ENCODE data around the gene CCDC68.
"Not testable (repeated sequence)": the region's sequence is repeated elsewhere in the genome, so short reads cannot be mapped to it uniquely, and the experiment has no call there.

Gene CCDC68

DNA sequence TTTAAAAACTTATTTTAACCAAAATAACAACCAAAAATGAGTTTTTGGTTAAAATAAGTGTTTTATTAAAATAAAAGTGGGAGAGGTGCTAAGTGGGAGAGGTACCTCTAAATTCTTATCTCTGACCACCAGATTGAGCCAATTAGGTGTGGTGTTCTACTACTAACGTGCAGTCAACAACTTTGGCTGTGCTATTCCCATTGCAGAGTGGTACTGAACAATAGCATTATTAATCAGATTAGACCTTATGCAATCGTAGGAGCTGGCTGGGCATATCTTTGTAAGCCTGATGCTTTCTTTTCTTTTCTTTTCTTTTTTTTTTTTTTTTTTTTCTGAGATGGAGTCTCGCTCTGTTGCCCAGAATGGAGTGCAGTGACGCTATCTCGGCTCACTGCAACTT lies 92.1 kb downstream of the CCDC68 start:
- Mint-ChIP-seq H3K9me3 (no peaks in the 10 kb centered on the region), H3K27me3 (ENCODE audit: low read depth) (no peaks in the 10 kb centered on the region), H3K36me3 (ENCODE audit: low read depth) (no peaks in the 10 kb centered on the region), H3K4me3 (no peak overlapping the region), H3K4me1 (no peaks in the 10 kb centered on the region), H3K27ac (no peak overlapping the region)
- TF ChIP-seq, protein P1, sequence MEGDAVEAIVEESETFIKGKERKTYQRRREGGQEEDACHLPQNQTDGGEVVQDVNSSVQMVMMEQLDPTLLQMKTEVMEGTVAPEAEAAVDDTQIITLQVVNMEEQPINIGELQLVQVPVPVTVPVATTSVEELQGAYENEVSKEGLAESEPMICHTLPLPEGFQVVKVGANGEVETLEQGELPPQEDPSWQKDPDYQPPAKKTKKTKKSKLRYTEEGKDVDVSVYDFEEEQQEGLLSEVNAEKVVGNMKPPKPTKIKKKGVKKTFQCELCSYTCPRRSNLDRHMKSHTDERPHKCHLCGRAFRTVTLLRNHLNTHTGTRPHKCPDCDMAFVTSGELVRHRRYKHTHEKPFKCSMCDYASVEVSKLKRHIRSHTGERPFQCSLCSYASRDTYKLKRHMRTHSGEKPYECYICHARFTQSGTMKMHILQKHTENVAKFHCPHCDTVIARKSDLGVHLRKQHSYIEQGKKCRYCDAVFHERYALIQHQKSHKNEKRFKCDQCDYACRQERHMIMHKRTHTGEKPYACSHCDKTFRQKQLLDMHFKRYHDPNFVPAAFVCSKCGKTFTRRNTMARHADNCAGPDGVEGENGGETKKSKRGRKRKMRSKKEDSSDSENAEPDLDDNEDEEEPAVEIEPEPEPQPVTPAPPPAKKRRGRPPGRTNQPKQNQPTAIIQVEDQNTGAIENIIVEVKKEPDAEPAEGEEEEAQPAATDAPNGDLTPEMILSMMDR (IDR thresholded peaks at IDR 0.05; ENCODE audit: unreplicated experiment in 3 of 3), result no peak

DNA sequence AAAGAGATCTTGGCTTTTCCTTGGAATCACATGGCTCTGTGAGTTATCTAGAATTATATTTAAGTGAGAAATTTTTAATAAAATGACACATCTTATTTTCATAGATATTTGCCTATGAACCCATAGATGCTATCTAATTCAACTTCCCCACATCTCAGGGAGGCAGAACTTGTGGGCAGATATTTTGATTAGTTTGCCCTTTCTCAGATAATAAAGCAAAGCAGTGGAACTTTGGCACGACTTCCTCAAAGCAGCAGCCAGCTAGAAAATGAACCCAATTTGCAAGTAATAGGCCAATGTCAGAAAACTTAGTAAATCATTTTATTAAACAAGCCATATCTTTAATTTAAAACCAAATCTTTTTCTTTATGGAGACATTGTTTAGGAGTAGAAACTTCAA lies 98.3 kb downstream of the CCDC68 start:
- no peak overlapping the region for H3K4me3 Mint-ChIP-seq
- H3K36me3 Mint-ChIP-seq (ENCODE audit: low read depth), result no peaks in the 10 kb centered on the region
- TF ChIP-seq, protein P1 (IDR thresholded peaks at IDR 0.05; ENCODE audit: unreplicated experiment in 3 of 3), result no peak
- H3K27ac Mint-ChIP-seq, result no peak overlapping the region
- H3K27me3 Mint-ChIP-seq (ENCODE audit: low read depth), result no peaks in the 10 kb centered on the region
- H3K4me1 Mint-ChIP-seq, result no peaks in the 10 kb centered on the region
- no peaks in the 10 kb centered on the region for H3K9me3 Mint-ChIP-seq

DNA sequence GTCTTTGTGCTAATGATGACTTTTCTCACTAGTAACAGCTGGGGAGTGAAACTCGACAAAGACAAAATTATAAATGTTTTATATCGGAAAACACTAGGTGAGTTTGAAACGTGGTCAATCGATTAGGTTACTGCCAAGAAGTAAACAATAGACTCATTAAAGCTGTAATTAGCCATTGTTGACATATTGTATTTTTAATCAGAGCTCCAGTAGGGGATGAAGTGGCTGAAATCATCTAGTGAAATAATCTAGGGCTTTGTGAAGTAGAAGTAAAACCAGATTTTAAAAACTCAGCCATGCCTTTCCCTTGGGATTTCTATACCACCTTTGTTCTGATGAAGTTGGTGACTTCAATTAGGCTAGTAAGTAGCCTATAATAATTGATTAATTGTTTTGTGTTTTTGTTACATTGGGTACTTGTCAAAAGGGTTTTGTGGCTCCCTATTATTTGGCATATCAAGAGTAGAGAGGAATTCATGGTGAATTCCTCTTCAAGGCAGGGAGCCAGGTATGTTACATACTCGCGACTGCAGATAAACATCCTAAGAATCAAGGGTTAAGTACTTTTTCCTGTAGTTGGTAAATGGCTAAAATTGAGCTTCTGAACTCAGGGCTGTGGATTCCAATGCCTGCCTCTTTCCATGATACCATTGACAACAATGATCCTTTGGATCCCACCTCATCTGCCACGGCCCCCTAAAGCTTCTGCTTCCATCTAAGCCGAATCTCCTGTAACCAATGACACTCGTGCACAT lies 99.4 kb downstream of the CCDC68 start:
- H3K9me3 Mint-ChIP-seq, result no peaks in the 10 kb centered on the region
- no peaks in the 10 kb centered on the region for H3K4me1 Mint-ChIP-seq
- no peak overlapping the region for H3K4me3 Mint-ChIP-seq
- no peaks in the 10 kb centered on the region for H3K27me3 Mint-ChIP-seq (ENCODE audit: low read depth)
- H3K27ac Mint-ChIP-seq, result no peak overlapping the region
- TF ChIP-seq, protein P1 (IDR thresholded peaks at IDR 0.05; ENCODE audit: unreplicated experiment in 3 of 3), result no peak
- no peaks in the 10 kb centered on the region for H3K36me3 Mint-ChIP-seq (ENCODE audit: low read depth)

DNA sequence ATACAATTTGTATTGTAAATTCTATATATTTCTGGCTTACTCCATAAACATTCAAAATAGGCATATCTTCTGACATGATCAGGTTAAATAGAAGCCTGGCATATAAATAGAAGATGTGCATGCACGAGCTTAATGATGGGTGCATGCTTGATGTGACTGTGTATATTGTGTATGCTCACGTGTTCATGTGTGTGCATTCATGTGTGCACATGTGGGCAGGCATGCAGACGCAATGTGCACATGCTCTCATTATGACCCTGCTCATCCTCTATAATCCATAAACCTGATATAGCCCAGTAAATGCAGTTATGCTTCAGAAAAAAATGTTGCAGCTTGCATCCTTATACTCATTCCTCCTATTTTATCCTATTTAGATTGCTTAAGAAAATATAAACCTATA lies 101.8 kb downstream of the CCDC68 start:
- no peaks in the 10 kb centered on the region for H3K27me3 Mint-ChIP-seq (ENCODE audit: low read depth)
- TF ChIP-seq, protein P1 (IDR thresholded peaks at IDR 0.05; ENCODE audit: unreplicated experiment in 3 of 3), result no peak
- H3K36me3 Mint-ChIP-seq (ENCODE audit: low read depth), result no peaks in the 10 kb centered on the region
- no peaks in the 10 kb centered on the region for H3K4me1 Mint-ChIP-seq
- H3K27ac Mint-ChIP-seq, result no peak overlapping the region
- no peaks in the 10 kb centered on the region for H3K9me3 Mint-ChIP-seq
- no peak overlapping the region for H3K4me3 Mint-ChIP-seq

DNA sequence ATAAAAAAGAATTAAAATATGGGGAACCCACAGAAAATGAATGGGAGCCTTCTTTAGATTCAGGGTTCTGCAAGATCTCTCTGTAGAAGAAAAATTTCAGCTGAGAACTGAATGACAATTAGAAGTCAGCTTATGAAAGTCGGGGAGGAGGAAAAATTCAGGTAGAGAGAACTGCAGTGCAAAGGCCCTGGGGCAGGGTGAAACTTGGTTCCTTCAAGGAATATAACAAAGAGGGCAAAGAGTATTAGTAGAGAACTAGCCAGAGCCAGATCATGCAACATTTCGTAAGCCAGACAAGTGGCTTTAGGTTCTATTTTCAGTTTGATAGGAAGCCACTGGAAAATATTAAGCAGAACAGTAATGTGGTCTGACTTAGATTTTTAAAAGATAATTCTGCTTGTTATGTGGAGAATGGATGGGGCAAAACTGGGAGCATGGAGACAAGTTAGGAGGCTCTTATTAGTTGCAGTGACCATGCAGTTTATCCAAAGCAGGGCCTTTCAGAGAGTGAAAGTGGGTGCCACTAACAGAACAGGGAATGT lies 103.1 kb downstream of the CCDC68 start:
- H3K36me3 Mint-ChIP-seq (ENCODE audit: low read depth), result no peaks in the 10 kb centered on the region
- no peaks in the 10 kb centered on the region for H3K4me1 Mint-ChIP-seq
- H3K27me3 Mint-ChIP-seq (ENCODE audit: low read depth), result no peaks in the 10 kb centered on the region
- TF ChIP-seq, protein P1 (IDR thresholded peaks at IDR 0.05; ENCODE audit: unreplicated experiment in 3 of 3), result no peak
- H3K9me3 Mint-ChIP-seq, result no peaks in the 10 kb centered on the region
- no peak overlapping the region for H3K4me3 Mint-ChIP-seq
- no peak overlapping the region for H3K27ac Mint-ChIP-seq

DNA sequence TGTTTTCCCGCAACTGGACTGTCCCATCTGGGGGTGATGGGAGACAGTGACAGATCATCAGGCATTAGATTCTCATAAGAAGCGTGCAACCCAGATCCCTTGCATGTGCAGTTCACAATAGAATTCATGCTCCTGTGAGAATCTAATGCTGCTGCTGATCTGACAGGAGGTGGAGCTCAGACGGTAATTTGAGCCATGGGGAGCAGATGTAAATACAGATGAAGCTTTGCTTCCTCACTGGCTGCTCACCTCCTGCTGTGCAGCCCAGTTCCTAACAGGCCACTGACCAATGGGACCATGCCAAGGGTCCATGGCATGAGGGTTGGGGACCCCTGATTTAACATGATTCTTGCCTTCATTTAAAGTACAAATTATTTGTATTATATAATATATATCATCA lies 104.2 kb downstream of the CCDC68 start:
- H3K4me3 Mint-ChIP-seq; H3K4me1 Mint-ChIP-seq; H3K27ac Mint-ChIP-seq; H3K27me3 Mint-ChIP-seq (ENCODE audit: low read depth); H3K9me3 Mint-ChIP-seq; H3K36me3 Mint-ChIP-seq (ENCODE audit: low read depth): not testable (repeated sequence)
